Activated naive CD8-positive, alpha-beta T cell treated with anti-CD3 and anti-CD28 coated beads, Interleukin-2, amount 10 ng/mL, durations not matched to agents 7 days and 5 days (primary cell): ENCODE measurements around the gene CLEC14A. TPM values are rescaled to one million over a fixed set of nuclear protein-coding genes. Genes with fewer than 3 reads are reported as not detected.

Experiments
- ATAC-seq: fragments of 150-1000 bp; cut with Tn5 transposase; one replicate; pipeline ENCODE4 v1.10.0; 2021; ENCODE audit warnings: low read depth, moderate library complexity
- POLR2A ChIA-PET: fragments of 350-600 bp; sonication (Branson Sonifier 250); formaldehyde crosslinking; loops from one replicate; lab custom pipeline; 2021; ENCODE audit warnings: antibody characterized with exemption; lab: Charles Lee
- DNase-seq: peaks from one replicate; pipeline ENCODE4 v3.0.0; 2021
- H3K27ac Mint-ChIP-seq: one replicate; pipeline ENCODE4 v1.8.0; 2022; ENCODE audit warnings: mild to moderate bottlenecking, mixed read lengths
- H3K27me3 Mint-ChIP-seq: one replicate; pipeline ENCODE4 v1.8.0; 2022; ENCODE audit warnings: mild to moderate bottlenecking, moderate library complexity, mixed read lengths
- H3K36me3 Mint-ChIP-seq: one replicate; pipeline ENCODE4 v1.8.0; 2021; ENCODE audit warnings: mild to moderate bottlenecking, mixed read lengths
- H3K4me1 Mint-ChIP-seq: one replicate; pipeline ENCODE4 v1.8.0; 2021; ENCODE audit warnings: mixed read lengths
- H3K4me3 Mint-ChIP-seq: one replicate; pipeline ENCODE4 v1.8.0; 2022; ENCODE audit warnings: mild to moderate bottlenecking, moderate library complexity, mixed read lengths
- H3K9me3 Mint-ChIP-seq: one replicate; pipeline ENCODE4 v1.8.0; 2021; ENCODE audit warnings: mixed read lengths
- total RNA-seq, 2 experiments: library from RNA; stranded (reverse); gene quantifications; one replicate each; pipeline ENCODE4 v1.2.3, GENCODE V29; 2021

Gene CLEC14A
- total RNA-seq, 2 experiments from 2014 or later, result not detected

GRCh38 chr14:38261620-38262019 lies 5.7 kb upstream of the CLEC14A start:
- H3K27ac Mint-ChIP-seq, result no peak overlapping the region
- peaks cover 22% of the 10 kb centered on the region for H3K27me3 Mint-ChIP-seq
- H3K36me3 Mint-ChIP-seq, result no peaks in the 10 kb centered on the region
- H3K9me3 Mint-ChIP-seq, result peaks cover 4% of the 10 kb centered on the region
- H3K4me3 Mint-ChIP-seq, result no peak overlapping the region
- DNase-seq, result no peak
- POLR2A ChIA-PET, result no interaction called here
- peaks cover under 1% of the 10 kb centered on the region for H3K4me1 Mint-ChIP-seq
- no peak for ATAC-seq

DNA sequence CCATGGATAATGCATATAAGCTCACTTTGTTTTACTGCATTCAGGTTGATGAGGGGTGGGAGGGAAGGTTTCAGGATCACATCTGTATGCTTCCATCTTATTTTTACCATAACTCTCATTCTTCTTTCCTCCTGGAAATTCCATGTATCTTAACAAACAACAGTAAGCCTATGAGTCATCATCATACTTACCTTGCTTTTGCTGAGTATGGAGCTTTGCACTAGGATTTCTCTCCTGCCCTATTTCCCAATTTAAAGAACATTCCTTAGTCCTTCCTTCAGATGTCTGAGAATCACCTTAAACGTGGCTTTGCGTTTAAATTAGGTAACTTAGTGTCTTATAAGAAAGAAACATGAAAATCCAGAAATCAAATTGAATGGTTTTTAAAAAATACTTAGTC lies 1.6 kb upstream of the CLEC14A start:
- DNase-seq (no peak), ATAC-seq (no peak)
- H3K36me3 Mint-ChIP-seq, result no peaks in the 10 kb centered on the region
- POLR2A ChIA-PET, result no interaction called here
- peaks cover 7% of the 10 kb centered on the region for H3K4me1 Mint-ChIP-seq
- H3K4me3 Mint-ChIP-seq, result no peak overlapping the region
- H3K27me3 Mint-ChIP-seq, result peaks cover 51% of the 10 kb centered on the region
- no peak overlapping the region for H3K27ac Mint-ChIP-seq
- peaks cover 4% of the 10 kb centered on the region for H3K9me3 Mint-ChIP-seq

- POLR2A ChIA-PET, result no interaction called here
- Mint-ChIP-seq H3K27ac (no peak overlapping the region), H3K4me3 (peak overlapping the region; percentile 66), H3K27me3 (peaks cover 45% of the 10 kb centered on the region), H3K9me3 (no peaks in the 10 kb centered on the region), H3K4me1 (peaks cover 7% of the 10 kb centered on the region), H3K36me3 (no peaks in the 10 kb centered on the region)
- DNase-seq (no peak), ATAC-seq (no peak)
Observed at GRCh38 chr14:38256533-38256840, 594 bp upstream of the CLEC14A start.

DNA sequence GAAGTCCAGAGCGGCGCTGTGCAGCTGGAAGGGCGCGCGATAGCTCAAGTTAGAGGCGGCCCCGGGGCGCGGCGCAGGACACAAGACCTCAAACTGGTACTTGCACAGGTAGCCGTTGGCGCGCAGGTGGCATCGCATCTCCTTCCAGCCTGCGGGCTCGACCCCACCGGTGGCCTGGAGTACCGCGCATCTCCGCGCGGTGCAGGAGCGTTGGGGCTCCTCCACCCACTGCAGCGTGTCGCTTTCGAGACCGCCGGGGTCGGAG lies 553 bp downstream of the CLEC14A start:
- Mint-ChIP-seq H3K27me3 (peaks cover 47% of the 10 kb centered on the region), H3K9me3 (no peaks in the 10 kb centered on the region), H3K36me3 (no peaks in the 10 kb centered on the region), H3K4me1 (peaks cover 7% of the 10 kb centered on the region), H3K4me3 (peak overlapping the region; percentile 30), H3K27ac (no peak overlapping the region)
- POLR2A ChIA-PET, result no interaction called here
- ATAC-seq (peak; percentile 47), DNase-seq (no peak)

DNA sequence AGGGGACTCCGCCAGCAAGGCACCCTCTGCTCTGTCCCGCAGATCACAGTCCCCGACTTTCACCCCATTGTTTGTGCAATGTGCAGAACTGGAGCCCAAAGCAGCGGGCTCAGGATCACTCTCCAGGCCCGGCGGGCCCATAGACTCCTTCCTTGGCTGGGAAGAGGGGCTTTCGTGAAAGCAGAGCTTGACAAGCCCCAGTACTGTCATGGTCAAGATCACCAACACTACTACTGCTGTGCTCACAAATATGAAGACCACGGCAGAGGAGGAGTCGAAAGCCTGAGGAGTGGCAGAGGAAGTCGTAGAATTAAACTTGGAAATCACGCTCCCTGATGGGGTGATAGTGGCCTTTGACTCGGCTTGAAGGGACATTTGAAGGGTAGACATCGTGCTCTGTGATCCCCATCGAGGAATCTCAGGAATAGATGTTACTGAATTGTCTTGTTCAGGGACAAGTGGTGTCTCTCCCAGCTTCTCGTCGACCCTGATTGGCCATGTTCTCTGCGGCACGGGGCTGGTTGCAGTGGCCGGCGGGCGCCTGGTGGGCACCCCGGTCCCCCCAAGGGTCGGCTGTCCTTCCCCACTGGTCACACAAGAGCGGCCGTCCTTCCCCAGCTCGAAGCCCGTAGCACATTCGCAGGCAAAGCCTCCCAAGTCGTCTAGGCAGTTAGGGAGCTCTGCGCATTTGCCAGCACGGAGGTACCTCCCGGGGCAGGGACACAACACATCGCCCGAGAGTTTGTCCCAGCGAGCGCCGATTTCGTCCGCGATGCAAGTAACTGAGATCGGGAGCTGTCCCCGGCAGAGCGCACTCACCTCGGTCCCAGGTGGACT lies 1.1 kb downstream of the CLEC14A start:
- Mint-ChIP-seq H3K9me3 (no peaks in the 10 kb centered on the region), H3K27me3 (peaks cover 47% of the 10 kb centered on the region), H3K36me3 (no peaks in the 10 kb centered on the region), H3K27ac (no peak overlapping the region), H3K4me3 (peak overlapping the region; percentile 36), H3K4me1 (peaks cover 7% of the 10 kb centered on the region)
- POLR2A ChIA-PET, result no interaction called here
- DNase-seq, result no peak
- no peak for ATAC-seq

DNA sequence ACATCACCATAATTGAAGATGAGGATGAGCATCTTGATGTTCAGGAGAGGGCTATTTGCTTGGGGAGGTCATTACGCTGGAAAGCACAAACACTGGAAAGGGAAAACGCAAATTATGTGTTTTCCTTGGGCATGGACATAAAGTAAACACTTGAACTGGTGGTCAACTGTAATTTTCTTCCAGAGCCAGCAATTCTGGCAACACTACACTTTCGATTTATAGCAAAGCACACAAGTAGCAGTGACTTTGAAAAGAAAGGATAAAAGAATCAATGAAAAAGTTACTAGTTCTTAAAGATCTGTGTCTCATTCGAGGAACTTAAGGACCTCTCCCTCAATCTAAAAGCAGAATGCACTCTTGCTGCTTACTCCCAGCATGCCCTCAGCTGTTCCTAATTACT lies 2.2 kb downstream of the CLEC14A start:
- H3K4me3 Mint-ChIP-seq, result no peak overlapping the region
- DNase-seq (no peak), ATAC-seq (no peak)
- H3K4me1 Mint-ChIP-seq, result peaks cover 7% of the 10 kb centered on the region
- H3K27ac Mint-ChIP-seq, result no peak overlapping the region
- no peaks in the 10 kb centered on the region for H3K36me3 Mint-ChIP-seq
- H3K9me3 Mint-ChIP-seq, result no peaks in the 10 kb centered on the region
- H3K27me3 Mint-ChIP-seq, result peaks cover 47% of the 10 kb centered on the region
- POLR2A ChIA-PET, result interaction anchor here (1.4 kb wide), 1 partner anchor 21 kb away, joined by 3 read pairs; no protein-coding TSS in a partner anchor

DNA sequence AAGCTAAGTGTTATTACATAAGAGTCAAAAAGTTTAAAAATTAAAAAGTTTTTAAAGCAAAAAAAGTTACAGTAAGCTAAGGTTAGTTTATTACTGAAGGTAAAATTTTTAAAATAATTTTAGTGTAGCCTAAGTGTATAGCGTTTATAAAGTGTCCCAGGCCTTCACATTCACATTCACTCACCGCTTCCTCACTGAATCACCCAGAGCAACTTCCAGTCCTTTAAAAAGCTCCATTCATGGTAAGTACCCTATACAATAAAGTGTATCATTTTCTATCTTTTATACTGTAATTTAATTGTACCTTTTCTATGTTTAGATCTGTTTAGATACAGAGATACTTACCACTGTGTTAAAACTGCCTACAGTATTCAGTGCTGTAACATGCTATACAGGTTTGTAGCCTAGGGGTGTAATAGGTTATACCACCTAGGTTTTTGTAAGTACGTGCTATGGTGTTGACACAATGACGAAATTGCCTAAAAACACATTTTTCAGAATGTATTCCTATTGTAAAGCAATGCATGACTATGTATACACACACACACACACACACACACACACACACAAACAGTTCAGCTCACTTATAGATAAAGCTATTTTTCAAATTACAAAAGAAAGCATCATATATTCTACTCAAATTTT lies 3.7 kb downstream of the CLEC14A start:
- Mint-ChIP-seq H3K9me3 (no peaks in the 10 kb centered on the region), H3K4me3 (no peak overlapping the region), H3K27me3 (peaks cover 39% of the 10 kb centered on the region), H3K4me1 (peaks cover 7% of the 10 kb centered on the region), H3K36me3 (no peaks in the 10 kb centered on the region), H3K27ac (no peak overlapping the region)
- ATAC-seq, result no peak
- POLR2A ChIA-PET, result interaction anchor here (1.4 kb wide), 1 partner anchor 20 kb away, joined by 3 read pairs; no protein-coding TSS in a partner anchor
- no peak for DNase-seq

- Mint-ChIP-seq H3K9me3 (no peaks in the 10 kb centered on the region), H3K4me3 (no peak overlapping the region), H3K36me3 (no peaks in the 10 kb centered on the region), H3K4me1 (no peaks in the 10 kb centered on the region), H3K27ac (no peak overlapping the region), H3K27me3 (peaks cover 26% of the 10 kb centered on the region)
- DNase-seq (no peak), ATAC-seq (no peak)
- POLR2A ChIA-PET, result no interaction called here
Observed at GRCh38 chr14:38250331-38250730, 5.6 kb downstream of the CLEC14A start.

DNA sequence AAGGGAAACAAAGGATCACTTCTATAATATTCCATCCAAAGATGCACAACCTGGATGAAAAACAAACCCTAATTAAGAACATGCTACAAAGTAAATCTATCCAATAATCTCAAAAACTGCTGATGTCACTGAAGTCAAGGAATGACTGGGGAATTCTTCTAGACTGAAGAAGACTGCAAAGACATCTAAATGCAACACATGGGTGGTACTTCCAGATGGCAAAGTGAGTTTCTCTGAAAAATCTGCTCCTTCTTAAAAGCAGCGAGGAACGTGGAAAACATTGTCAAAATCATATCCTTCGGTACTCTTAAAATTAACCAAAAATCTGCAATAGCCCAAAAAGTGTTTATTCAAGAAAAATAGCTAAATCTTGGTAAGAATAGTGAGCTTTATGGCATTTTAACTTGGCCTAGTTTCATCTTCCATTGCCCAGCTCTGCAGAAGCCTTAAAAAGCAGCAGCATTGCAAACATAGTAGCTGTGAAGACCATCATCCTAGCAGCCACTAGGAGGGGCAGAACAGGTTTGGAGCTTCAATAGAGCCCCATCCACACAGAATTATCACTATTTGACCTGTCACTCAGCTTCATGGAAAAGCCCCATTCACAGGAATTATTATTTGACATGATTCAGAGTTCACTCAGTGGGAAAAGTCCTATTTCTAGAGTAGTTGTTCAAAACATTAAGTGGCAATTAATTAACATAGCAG lies 7.4 kb downstream of the CLEC14A start:
- H3K4me3 Mint-ChIP-seq, result no peak overlapping the region

DNA sequence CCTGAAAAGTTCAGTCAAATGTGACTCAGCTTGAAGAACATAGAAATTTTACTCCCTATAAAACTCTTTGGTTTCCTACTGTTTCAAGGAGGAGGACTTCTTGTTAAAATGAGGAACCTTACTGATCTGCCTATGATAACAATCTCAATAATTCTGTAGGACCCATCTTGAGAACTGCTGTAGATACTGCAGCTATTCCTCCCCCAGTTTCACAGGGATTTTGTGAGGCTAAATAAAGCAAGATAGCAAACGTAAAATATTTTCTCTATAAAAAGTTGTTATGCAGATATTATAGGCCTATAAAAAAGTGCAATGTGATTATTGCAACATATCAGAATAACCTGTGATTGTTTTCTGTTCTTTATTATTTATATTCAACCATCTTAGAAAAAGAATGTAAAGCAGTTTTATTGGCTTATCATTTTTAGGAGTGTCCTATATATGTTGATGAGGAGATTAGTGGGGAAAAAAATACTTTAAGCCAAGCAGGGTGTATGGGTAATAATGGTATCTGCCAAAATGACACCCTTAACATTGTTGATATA lies 12.1 kb downstream of the CLEC14A start:
- no peaks in the 10 kb centered on the region for H3K9me3 Mint-ChIP-seq
- H3K27me3 Mint-ChIP-seq, result peaks cover 12% of the 10 kb centered on the region
- H3K4me3 Mint-ChIP-seq, result no peak overlapping the region
- DNase-seq (no peak), ATAC-seq (no peak)
- H3K4me1 Mint-ChIP-seq, result no peaks in the 10 kb centered on the region
- POLR2A ChIA-PET, result no interaction called here
- no peaks in the 10 kb centered on the region for H3K36me3 Mint-ChIP-seq
- no peak overlapping the region for H3K27ac Mint-ChIP-seq

More for the DNA sequence above, 7.4 kb downstream of the CLEC14A start:
- Mint-ChIP-seq H3K27ac (no peak overlapping the region), H3K27me3 (peaks cover 8% of the 10 kb centered on the region), H3K36me3 (no peaks in the 10 kb centered on the region), H3K4me1 (no peaks in the 10 kb centered on the region), H3K9me3 (no peaks in the 10 kb centered on the region)
- POLR2A ChIA-PET, result no interaction called here
- no peak for DNase-seq
- no peak for ATAC-seq

DNA sequence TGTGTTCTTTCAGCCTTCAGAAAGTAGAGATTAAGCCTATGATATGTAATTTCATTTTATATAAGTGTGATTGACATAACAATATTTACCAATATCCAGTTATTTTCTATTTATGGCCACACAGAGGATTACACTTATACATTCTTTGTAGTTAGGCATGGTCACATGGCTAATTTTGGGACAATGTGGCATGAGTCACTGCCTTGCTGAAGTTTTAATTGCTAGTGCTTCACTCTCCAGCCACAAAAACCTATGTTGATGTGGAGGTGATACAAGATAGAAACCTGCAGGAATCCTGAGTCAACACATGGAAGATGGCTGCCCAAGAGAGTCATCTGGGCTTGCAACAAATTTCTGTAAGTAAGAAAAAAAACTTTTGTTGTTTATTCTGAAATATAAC lies 17.0 kb downstream of the CLEC14A start:
- POLR2A ChIA-PET, result no interaction called here
- no peaks in the 10 kb centered on the region for H3K9me3 Mint-ChIP-seq
- H3K27me3 Mint-ChIP-seq, result peaks cover 13% of the 10 kb centered on the region
- H3K4me3 Mint-ChIP-seq, result no peak overlapping the region
- H3K27ac Mint-ChIP-seq, result no peak overlapping the region
- H3K36me3 Mint-ChIP-seq, result no peaks in the 10 kb centered on the region
- H3K4me1 Mint-ChIP-seq, result no peaks in the 10 kb centered on the region
- ATAC-seq (no peak), DNase-seq (no peak)

GRCh38 chr14:38238332-38238731 lies 17.6 kb downstream of the CLEC14A start:
- Mint-ChIP-seq H3K9me3 (no peaks in the 10 kb centered on the region), H3K27me3 (peaks cover 13% of the 10 kb centered on the region), H3K4me3 (no peak overlapping the region), H3K36me3 (no peaks in the 10 kb centered on the region), H3K27ac (no peak overlapping the region), H3K4me1 (no peaks in the 10 kb centered on the region)
- POLR2A ChIA-PET, result no interaction called here
- DNase-seq, result no peak
- ATAC-seq, result no peak

GRCh38 chr14:38233218-38233617 lies 22.7 kb downstream of the CLEC14A start:
- H3K4me1 Mint-ChIP-seq, result no peaks in the 10 kb centered on the region
- H3K27ac Mint-ChIP-seq, result no peak overlapping the region
- no peaks in the 10 kb centered on the region for H3K9me3 Mint-ChIP-seq
- DNase-seq (no peak), ATAC-seq (no peak)
- peaks cover 3% of the 10 kb centered on the region for H3K27me3 Mint-ChIP-seq
- H3K36me3 Mint-ChIP-seq, result no peaks in the 10 kb centered on the region
- H3K4me3 Mint-ChIP-seq, result no peak overlapping the region
- POLR2A ChIA-PET, result interaction anchor here (1.5 kb wide), 1 partner anchor 20 kb away, joined by 3 read pairs; no protein-coding TSS in a partner anchor
